Fibroblast of lung (primary cell): ENCODE measurements around the gene ZNF25. TPM values are rescaled to one million over a fixed set of nuclear protein-coding genes. Genes with fewer than 3 reads are reported as not detected.

Experiments used
- DNase-seq, 2 donors: peaks; one replicate each; pipeline versions ENCODE4 v3.0.0 to v3.0.0-alpha.2; 2010; ENCODE audit warnings: low read depth in 2 of 2
- H2AFZ ChIP-seq: 2 replicates; pipeline ENCODE4 v1.5.1; 2012; ENCODE audit warnings: low read length, control low read depth, inconsistent platforms
- H3K27ac ChIP-seq: 2 replicates; pipeline ENCODE4 v1.5.1; 2011; ENCODE audit warnings: low read length, control low read depth; ENCODE audit not compliant: insufficient read depth
- H3K27me3 ChIP-seq: 2 replicates; pipeline ENCODE4 v1.5.1; 2011; ENCODE audit warnings: mild to moderate bottlenecking, low read length; ENCODE audit not compliant: control insufficient read depth, insufficient read depth
- H3K36me3 ChIP-seq: 2 replicates; pipeline ENCODE4 v1.5.1; 2011; ENCODE audit warnings: low read length; ENCODE audit not compliant: control insufficient read depth, insufficient read depth
- H3K4me1 ChIP-seq: 2 replicates; pipeline ENCODE4 v1.5.1; 2011; ENCODE audit warnings: low read length; ENCODE audit not compliant: control insufficient read depth, insufficient read depth; ENCODE audit errors: extremely low read depth
- H3K4me2 ChIP-seq: 2 replicates; pipeline ENCODE4 v1.5.1; 2011; ENCODE audit warnings: low read length, control low read depth; ENCODE audit not compliant: insufficient read depth; ENCODE audit errors: extremely low read depth
- H3K4me3 ChIP-seq, 4 experiments: fragments of 200-600 bp in 1 of 4; sonication (generic) in 1 of 4; replicated peaks in 1 of 4; 2 replicates each; pipeline ENCODE4 v1.5.1; 2011 to 2016; ENCODE audit warnings: low read length in 4 of 4, low read depth in 3 of 4, mild to moderate bottlenecking in 3 of 4, control low read depth in 2 of 4, inconsistent platforms in 1 of 4, mixed read lengths in 1 of 4; ENCODE audit not compliant: insufficient read depth in 1 of 4; ENCODE audit errors: control extremely low read depth in 1 of 4
- H3K79me2 ChIP-seq: 2 replicates; pipeline ENCODE4 v1.5.1; 2012; ENCODE audit warnings: mild to moderate bottlenecking, low read length, inconsistent platforms; ENCODE audit not compliant: control insufficient read depth, insufficient read depth
- H3K9ac ChIP-seq: 2 replicates; pipeline ENCODE4 v1.5.1; 2011; ENCODE audit warnings: mild to moderate bottlenecking, low read length, control low read depth; ENCODE audit not compliant: insufficient read depth
- H3K9me3 ChIP-seq: 2 replicates; pipeline ENCODE4 v1.5.1; 2012; ENCODE audit warnings: low read depth, low read length; ENCODE audit not compliant: control insufficient read depth, insufficient read depth
- H4K20me1 ChIP-seq: 2 replicates; pipeline ENCODE4 v1.5.1; 2011; ENCODE audit warnings: low read length; ENCODE audit not compliant: control insufficient read depth, insufficient read depth; ENCODE audit errors: extremely low read depth
- CTCF ChIP-seq, 2 donors: IDR thresholded peaks in 1 of 2; conservative IDR thresholded peaks in 1 of 2; 1 replicate in 1 of 2; 2 replicates in 1 of 2; pipeline ENCODE4 v1.5.1; 2011 to 2012; ENCODE audit warnings: low read length in 2 of 2, control low read depth in 1 of 2, inconsistent platforms in 1 of 2, low read depth in 1 of 2, mild to moderate bottlenecking in 1 of 2
- EZH2 ChIP-seq: IDR thresholded peaks from 2 replicates; pipeline ENCODE4 v1.5.1; 2012; ENCODE audit warnings: low read length, control low read depth, mild to moderate bottlenecking; ENCODE audit errors: missing control alignments
- polyA plus RNA-seq, 2 donors: library from polyadenylated mRNA; depleted of rRNA in 1 of 2; stranded (reverse) in 1 of 2; unstranded in 1 of 2; fragments of >200 nt; gene quantifications; 2 replicates each; pipeline ENCODE4 v1.2.1, GENCODE V29; 2011 to 2012; ENCODE audit warnings: missing spikeins in 1 of 2
- total RNA-seq: library from RNA; depleted of rRNA; stranded (reverse); fragments of >200 nt; gene quantifications from 2 replicates; pipeline ENCODE4 v1.2.1, GENCODE V29; 2014

Gene ZNF25
- total and polyA plus RNA-seq, 2 donors (not counting 1 experiment from before 2014, with no cell fraction given): 12.0 to 18.5 TPM

DNA sequence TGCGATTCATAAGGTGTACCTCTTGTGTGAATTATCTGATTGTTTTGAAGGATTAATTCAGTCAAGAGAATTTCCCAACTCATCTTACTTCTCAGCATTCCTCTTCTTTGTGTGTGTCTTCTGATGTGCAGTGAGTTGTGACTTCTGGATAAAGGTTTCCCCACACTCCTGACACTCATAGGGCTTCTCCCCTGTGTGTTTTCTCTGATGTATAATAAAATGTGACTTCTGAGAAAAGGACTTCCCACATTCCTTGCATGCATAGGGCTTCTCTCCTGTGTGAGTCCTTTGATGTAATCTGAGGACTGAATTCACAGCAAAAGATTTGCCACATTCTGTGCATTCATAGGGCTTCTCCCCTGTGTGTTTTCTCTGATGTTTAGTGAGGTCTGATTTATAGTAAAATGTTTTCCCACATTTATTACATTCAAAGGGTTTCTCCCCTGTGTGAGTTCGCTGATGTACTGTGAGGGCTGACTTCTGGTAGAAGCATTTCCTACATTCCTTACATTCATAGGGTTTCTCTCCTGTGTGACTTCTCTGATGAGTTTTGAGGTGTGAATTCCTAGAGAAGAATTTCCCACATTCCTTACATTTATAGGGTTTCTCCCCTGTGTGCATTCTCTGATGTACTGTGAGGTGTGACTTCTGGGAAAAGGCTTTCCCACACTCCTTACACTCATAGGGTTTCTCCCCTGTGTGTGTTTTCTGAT is 24.2 kb downstream of the ZNF25 start:
- Histone ChIP-seq H4K20me1 (no peaks in the 10 kb centered on the region), H3K4me2 (no peak overlapping the region), H3K4me1 (no peaks in the 10 kb centered on the region), H3K27me3 (no peaks in the 10 kb centered on the region), H3K36me3 (peaks cover 2% of the 10 kb centered on the region), H3K79me2 (no peaks in the 10 kb centered on the region), H3K4me3 (no peak overlapping the region), H3K9me3 (no peaks in the 10 kb centered on the region), H2AFZ (no peak overlapping the region), H3K9ac (no peak overlapping the region), H3K27ac (no peak overlapping the region)
- TF ChIP-seq CTCF (conservative IDR thresholded peaks at IDR 0.05 in 1 of 2, IDR thresholded peaks at IDR 0.05 in 1 of 2; ENCODE audit: low read depth in 1 of 2, low read length in 2 of 2) (no peak), EZH2 (no peak)
- DNase-seq: no peak

DNA sequence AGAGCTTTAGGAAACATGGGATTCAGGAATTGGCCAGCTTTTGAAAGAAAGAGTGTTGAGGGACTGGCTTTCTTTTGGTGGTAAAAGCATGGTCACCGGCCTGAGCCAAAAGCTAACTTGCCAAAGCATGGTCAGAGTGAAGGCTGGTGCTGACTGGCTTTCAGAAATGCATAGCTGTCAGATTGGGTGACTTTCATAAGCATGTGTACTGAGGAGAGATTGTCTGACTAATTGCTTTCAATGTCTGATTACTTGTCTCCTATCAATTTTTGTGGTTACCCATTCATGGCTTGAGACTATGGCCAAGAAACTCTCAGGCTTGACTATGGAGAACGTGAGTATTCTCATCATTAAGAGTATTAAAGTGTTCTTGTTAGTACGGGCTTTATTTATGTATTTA is 28.2 kb downstream of the ZNF25 start:
- H3K36me3 ChIP-seq: peaks cover 2% of the 10 kb centered on the region
- H3K9ac ChIP-seq: no peak overlapping the region
- no peak overlapping the region for H3K4me2 ChIP-seq
- H3K79me2 ChIP-seq: no peaks in the 10 kb centered on the region
- H4K20me1 ChIP-seq: no peaks in the 10 kb centered on the region
- TF ChIP-seq EZH2 (no peak), CTCF (conservative IDR thresholded peaks at IDR 0.05 in 1 of 2, IDR thresholded peaks at IDR 0.05 in 1 of 2; ENCODE audit: low read depth in 1 of 2, low read length in 2 of 2) (no peak)
- no peak overlapping the region for H3K27ac ChIP-seq
- H3K4me1 ChIP-seq: no peaks in the 10 kb centered on the region
- H3K9me3 ChIP-seq: no peaks in the 10 kb centered on the region
- DNase-seq: peak in 1 of 2 donors; percentile 10
- H3K27me3 ChIP-seq: no peaks in the 10 kb centered on the region
- no peak overlapping the region for H2AFZ ChIP-seq
- no peak overlapping the region for H3K4me3 ChIP-seq

DNA sequence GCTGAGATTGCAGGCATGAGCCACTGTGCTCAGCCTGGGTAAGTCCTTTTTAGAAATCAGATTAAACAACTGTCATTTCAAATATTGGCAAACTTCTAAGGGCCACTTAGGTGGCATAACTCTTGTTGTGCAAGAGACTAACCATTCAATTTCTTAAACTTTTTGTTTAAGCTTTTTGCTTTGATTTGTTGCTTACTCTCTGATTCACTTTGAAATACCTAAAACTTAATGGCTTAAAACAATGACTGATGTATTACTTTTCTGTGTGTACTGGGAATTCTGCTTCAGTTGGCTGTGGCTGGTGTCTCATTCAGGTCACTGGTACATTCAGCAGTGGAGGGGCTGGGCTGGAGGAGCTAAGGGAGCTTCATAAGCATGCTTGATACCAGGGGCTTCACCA is 28.9 kb downstream of the ZNF25 start:
- DNase-seq: no peak
- Histone ChIP-seq H3K9me3 (no peaks in the 10 kb centered on the region), H4K20me1 (no peaks in the 10 kb centered on the region), H3K36me3 (peaks cover 2% of the 10 kb centered on the region), H3K79me2 (no peaks in the 10 kb centered on the region), H2AFZ (no peak overlapping the region), H3K4me3 (no peak overlapping the region), H3K27me3 (no peaks in the 10 kb centered on the region), H3K4me2 (no peak overlapping the region), H3K9ac (no peak overlapping the region), H3K4me1 (no peaks in the 10 kb centered on the region), H3K27ac (no peak overlapping the region)
- TF ChIP-seq EZH2: no peak
- no peak for TF ChIP-seq CTCF (conservative IDR thresholded peaks at IDR 0.05 in 1 of 2, IDR thresholded peaks at IDR 0.05 in 1 of 2; ENCODE audit: low read depth in 1 of 2, low read length in 2 of 2)
